HepG2 (cell line): ENCODE results near the gene MEX3C. TPM values are rescaled to one million over a fixed set of nuclear protein-coding genes. Genes with fewer than 3 reads are reported as not detected.

Experiments used
- ATAC-seq: fragments of 200-7000 bp; cut with Tn5 transposase; 3 replicates; pipeline ENCODE4 v1.9.1; 2020; ENCODE audit warnings: mild to moderate bottlenecking, moderate library complexity
- BruUV-seq: library from RNA; stranded (reverse); fragments of 400-500 nt; replicated peaks from 2 replicates; lab custom pipeline; 2021; lab: Mats Ljungman, UMichigan
- CTCF ChIA-PET: fragments of 300-600 bp; formaldehyde crosslinking; extraction: SDS; loops from one replicate; lab custom pipeline; 2021; ENCODE audit warnings: low total read pairs, inconsistent platforms, low intra/inter-chr PET ratio; lab: Yijun Ruan, JAX
- POLR2A ChIA-PET: fragments of 350-600 bp; sonication (Branson Sonifier 250); formaldehyde crosslinking; loops from one replicate; lab custom pipeline; 2020; ENCODE audit warnings: antibody characterized with exemption, inconsistent platforms; lab: Yijun Ruan, JAX
- DNase-seq: peaks from one replicate; pipeline ENCODE4 v3.0.0-alpha.2; 2015; ENCODE audit warnings: low spot score
- FAIRE-seq: peaks from 3 replicates; lab custom pipeline; 2011; peaks lifted over from hg19 to GRCh38; lab: Jason Lieb, UNC
- H2AFZ ChIP-seq: one replicate; pipeline ENCODE4 v1.6.1; 2011; ENCODE audit warnings: low read length, inconsistent platforms
- H3K27ac ChIP-seq: fragments of 300-600 bp; 3 replicates; pipeline ENCODE4 v1.8.0; 2011; ENCODE audit warnings: mixed run types, mild to moderate bottlenecking, mixed read lengths, low read length, inconsistent platforms; ENCODE audit not compliant: insufficient read depth; ENCODE audit errors: extremely low read length
- H3K27me3 ChIP-seq, 2 experiments: fragments of 200-600 bp in 1 of 2; 2 replicates in 1 of 2; 3 replicates in 1 of 2; pipeline versions ENCODE4 v1.6.0 to v1.8.0; 2011; ENCODE audit warnings: low read length in 2 of 2, mild to moderate bottlenecking in 2 of 2, moderate library complexity in 2 of 2, inconsistent platforms in 1 of 2; ENCODE audit not compliant: insufficient read depth in 2 of 2, control insufficient read depth in 1 of 2
- H3K36me3 ChIP-seq, 2 experiments: fragments of 200-600 bp in 1 of 2; replicated peaks in 1 of 2; 2 replicates in 1 of 2; 3 replicates in 1 of 2; pipeline versions ENCODE4 v1.5.1 to v1.8.0; 2011; ENCODE audit warnings: low read length in 2 of 2, inconsistent platforms in 1 of 2; ENCODE audit not compliant: insufficient read depth in 2 of 2, control insufficient read depth in 1 of 2
- H3K4me1 ChIP-seq: 2 replicates; pipeline ENCODE4 v1.5.1; 2012; ENCODE audit warnings: low read length, inconsistent platforms; ENCODE audit not compliant: insufficient read depth
- H3K4me2 ChIP-seq: 2 replicates; pipeline ENCODE4 v1.6.0; 2011; ENCODE audit warnings: low read depth, low read length, inconsistent platforms
- H3K4me3 ChIP-seq, 3 experiments: fragments of 200-600 bp in 1 of 3; sonication (generic), shearing (Covaris generic) in 1 of 3; replicated peaks in 1 of 3; 2 replicates each; pipeline ENCODE4 v1.5.1; 2011 to 2016; ENCODE audit warnings: low read length in 3 of 3, inconsistent platforms in 2 of 3, low read depth in 2 of 3, mild to moderate bottlenecking in 2 of 3, control low read depth in 1 of 3, mixed read lengths in 1 of 3; ENCODE audit not compliant: insufficient read depth in 1 of 3
- H3K79me2 ChIP-seq: one replicate; pipeline ENCODE4 v1.6.1; 2011; ENCODE audit warnings: low read length, inconsistent platforms; ENCODE audit not compliant: insufficient read depth
- H3K9ac ChIP-seq: 2 replicates; pipeline ENCODE4 v1.6.0; 2011; ENCODE audit warnings: mild to moderate bottlenecking, low read depth, low read length, inconsistent platforms; ENCODE audit not compliant: insufficient read depth
- H3K9me3 ChIP-seq: 2 replicates; pipeline ENCODE4 v1.5.1; 2012; ENCODE audit warnings: mild to moderate bottlenecking, low read length
- H4K20me1 ChIP-seq: 2 replicates; pipeline ENCODE4 v1.6.0; 2011; ENCODE audit warnings: inconsistent platforms, mild to moderate bottlenecking, low read length, moderate library complexity; ENCODE audit not compliant: insufficient read depth
- NCOA1 ChIP-seq: sonication (generic); formaldehyde crosslinking; IDR thresholded peaks from 2 replicates; pipeline ENCODE4 v1.9.0; 2021; ENCODE audit warnings: missing genetic modification reagents
- SNAPC2 ChIP-seq: sonication (generic); formaldehyde crosslinking; IDR thresholded peaks from 2 replicates; pipeline ENCODE4 v1.8.1; 2022; ENCODE audit warnings: mild to moderate bottlenecking, missing genetic modification reagents
- SRSF4 ChIP-seq: fragments of 200-400 bp; formaldehyde crosslinking; IDR thresholded peaks from one replicate; pipeline ENCODE4 v1.6.1; 2018; ENCODE audit warnings: mild to moderate bottlenecking, low read depth, low read length, moderate library complexity; ENCODE audit not compliant: poor library complexity, severe bottlenecking
- ZNF337 ChIP-seq: sonication (generic); formaldehyde crosslinking; IDR thresholded peaks from 2 replicates; pipeline ENCODE4 v1.5.1; 2020; ENCODE audit warnings: missing genetic modification reagents, low read depth, mild to moderate bottlenecking, borderline replicate concordance
- ZNF670 ChIP-seq: sonication (generic); formaldehyde crosslinking; IDR thresholded peaks from 2 replicates; pipeline ENCODE4 v1.8.0; 2022; ENCODE audit warnings: mild to moderate bottlenecking, missing genetic modification reagents, borderline replicate concordance
- WGBS: methylation state at CpG from one replicate; pipeline ENCODE4 v1.1.6; 2017; ENCODE audit warnings: low lambda C conversion rate; 5-methylcytosine and 5-hydroxymethylcytosine counted together
- in situ Hi-C: cut with HindIII; loops from 2 replicates; pipeline ENCODE4 v1.10.0; 2017; ENCODE audit warnings: low pct_unique_long_range_greater_than_20kb; ENCODE audit not compliant: extremely low pct_ligation_motif_present
- intact Hi-C: fragments of 100-400 bp; cut with micrococcal nuclease; formaldehyde crosslinking; loops from one replicate; pipeline ENCODE4 v1.10.0; 2022; ENCODE audit not compliant: unreplicated experiment
- polyA plus RNA-seq, 8 experiments: library from polyadenylated mRNA; depleted of rRNA in 3 of 8; stranded (reverse) in 7 of 8; unstranded in 1 of 8; fragments of >200 nt; fragmentation: Illumina TruSeq in 4 of 8; extraction: Trizol in 4 of 8; gene quantifications; 2 replicates each; pipeline versions ENCODE4 v1.2.1 to v1.2.3, GENCODE V29; 2011 to 2016; ENCODE audit warnings: low read depth in 4 of 8, missing spikeins in 1 of 8, mixed read lengths in 1 of 8; ENCODE audit not compliant: insufficient read depth in 1 of 8
- total RNA-seq, 5 experiments: library from RNA; depleted of rRNA; stranded (reverse); fragments of >200 nt; fragmentation: Illumina TruSeq; extraction: Trizol; gene quantifications; 2 replicates each; pipeline ENCODE4 v1.2.3, GENCODE V29; 2016; ENCODE audit warnings: low read depth in 1 of 5
- TF ChIP-seq, protein P1 (sequence below): sonication (generic); formaldehyde crosslinking; IDR thresholded peaks from 2 replicates; pipeline ENCODE4 v1.5.0; 2020; ENCODE audit warnings: mild to moderate bottlenecking, missing genetic modification reagents

The MEX3C gene
- total and polyA plus RNA-seq, 2 of the 13 experiments (the other 11 are each of a cell fraction or from before 2014, with no cell fraction given), result 34.8 to 36.4 TPM

- ATAC-seq (no peak), FAIRE-seq (no peak), DNase-seq (no peak)
- Histone ChIP-seq H2AFZ (no peak overlapping the region), H3K27me3 (no peaks in the 10 kb centered on the region), H3K4me2 (no peak overlapping the region), H3K9me3 (no peaks in the 10 kb centered on the region), H4K20me1 (no peaks in the 10 kb centered on the region), H3K4me1 (no peaks in the 10 kb centered on the region), H3K9ac (no peak overlapping the region), H3K27ac (no peak overlapping the region), H3K36me3 (no peaks in the 10 kb centered on the region), H3K4me3 (no peak overlapping the region), H3K79me2 (no peaks in the 10 kb centered on the region)
- TF ChIP-seq NCOA1 (CRISPR knock-in tag), result no peak
- no peak for TF ChIP-seq ZNF337 (CRISPR knock-in tag)
- no peak for TF ChIP-seq SNAPC2 (CRISPR knock-in tag)
- TF ChIP-seq ZNF670 (CRISPR knock-in tag), result no peak
- TF ChIP-seq, protein P1, sequence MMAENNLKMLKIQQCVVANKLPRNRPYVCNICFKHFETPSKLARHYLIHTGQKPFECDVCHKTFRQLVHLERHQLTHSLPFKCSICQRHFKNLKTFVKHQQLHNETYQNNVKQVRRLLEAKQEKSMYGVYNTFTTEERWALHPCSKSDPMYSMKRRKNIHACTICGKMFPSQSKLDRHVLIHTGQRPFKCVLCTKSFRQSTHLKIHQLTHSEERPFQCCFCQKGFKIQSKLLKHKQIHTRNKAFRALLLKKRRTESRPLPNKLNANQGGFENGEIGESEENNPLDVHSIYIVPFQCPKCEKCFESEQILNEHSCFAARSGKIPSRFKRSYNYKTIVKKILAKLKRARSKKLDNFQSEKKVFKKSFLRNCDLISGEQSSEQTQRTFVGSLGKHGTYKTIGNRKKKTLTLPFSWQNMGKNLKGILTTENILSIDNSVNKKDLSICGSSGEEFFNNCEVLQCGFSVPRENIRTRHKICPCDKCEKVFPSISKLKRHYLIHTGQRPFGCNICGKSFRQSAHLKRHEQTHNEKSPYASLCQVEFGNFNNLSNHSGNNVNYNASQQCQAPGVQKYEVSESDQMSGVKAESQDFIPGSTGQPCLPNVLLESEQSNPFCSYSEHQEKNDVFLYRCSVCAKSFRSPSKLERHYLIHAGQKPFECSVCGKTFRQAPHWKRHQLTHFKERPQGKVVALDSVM (CRISPR knock-in tag), result no peak
- TF ChIP-seq SRSF4, result no peak
- no TSS peak for BruUV-seq
- intact Hi-C loops (no loop called here), in situ Hi-C loops (no loop called here)
- WGBS, result 77% methylated on average over 6 of the region's 6 CpGs
- CTCF ChIA-PET, result no interaction called here
- POLR2A ChIA-PET, result no interaction called here
Measured at GRCh38 chr18:51168960-51169662, 28.4 kb downstream of the MEX3C start.
